Neural cell (in vitro differentiated cells): ENCODE measurements around the gene PRKAG2. TPM values are rescaled to one million over a fixed set of nuclear protein-coding genes. Genes with fewer than 3 reads are reported as not detected.

Source experiments
- H2AFZ ChIP-seq: fragments of 200-600, 300-800 bp; sonication (generic), shearing (Covaris generic); 2 replicates; pipeline ENCODE4 v1.6.0; 2014; ENCODE audit warnings: low read depth, mild to moderate bottlenecking, antibody characterized with exemption, low read length, moderate library complexity
- H3F3A ChIP-seq: fragments of 200-600 bp; shearing (Covaris generic); 2 replicates; pipeline ENCODE4 v1.6.1; 2016; ENCODE audit warnings: mild to moderate bottlenecking, moderate library complexity, mixed read lengths, antibody characterized with exemption, low read length; ENCODE audit not compliant: insufficient read depth, poor library complexity, severe bottlenecking
- H3K27ac ChIP-seq: fragments of 200-600, 300-800 bp; sonication (generic), shearing (Covaris generic); 2 replicates; pipeline ENCODE4 v1.5.1; 2014; ENCODE audit warnings: mild to moderate bottlenecking, low read length, moderate library complexity
- H3K27me3 ChIP-seq: fragments of 300-800, 200-600 bp; sonication (generic), shearing (Covaris generic); 2 replicates; pipeline ENCODE4 v1.6.0; 2014; ENCODE audit warnings: mild to moderate bottlenecking, low read depth, low read length, moderate library complexity; ENCODE audit not compliant: insufficient read depth
- H3K36me3 ChIP-seq: fragments of 300-800, 200-600 bp; sonication (generic), shearing (Covaris generic); 2 replicates; pipeline ENCODE4 v1.5.1; 2014; ENCODE audit warnings: mild to moderate bottlenecking, antibody characterized with exemption, low read length, moderate library complexity; ENCODE audit not compliant: insufficient read depth
- H3K4me2 ChIP-seq: fragments of 300-800, 200-600 bp; sonication (generic), shearing (Covaris generic); 2 replicates; pipeline ENCODE4 v1.6.0; 2014; ENCODE audit warnings: mild to moderate bottlenecking, low read length
- H3K4me3 ChIP-seq: fragments of 300-800, 200-600 bp; sonication (generic), shearing (Covaris generic); 2 replicates; pipeline ENCODE4 v1.5.1; 2014; ENCODE audit warnings: mild to moderate bottlenecking, low read length, moderate library complexity
- H3K79me2 ChIP-seq: fragments of 200-600 bp; shearing (Covaris generic); replicated peaks from 2 replicates; pipeline ENCODE4 v1.6.0; 2014; ENCODE audit warnings: mild to moderate bottlenecking, low read length, moderate library complexity; ENCODE audit not compliant: insufficient read depth
- H3K9ac ChIP-seq: fragments of 300-800, 200-600 bp; sonication (generic), shearing (Covaris generic); 2 replicates; pipeline ENCODE4 v1.6.1; 2016; ENCODE audit warnings: mild to moderate bottlenecking, low read length, mixed read lengths
- H3K9me2 ChIP-seq: fragments of 200-600 bp; shearing (Covaris generic); 2 replicates; pipeline ENCODE4 v1.6.1; 2016; ENCODE audit warnings: mild to moderate bottlenecking, low read length, mixed read lengths; ENCODE audit not compliant: insufficient read depth
- H3K9me3 ChIP-seq: fragments of 200-600, 300-800 bp; sonication (generic), shearing (Covaris generic); 2 replicates; pipeline ENCODE4 v1.6.1; 2016; ENCODE audit warnings: mild to moderate bottlenecking, mixed run types, low read length, moderate library complexity, mixed read lengths
- H4K20me1 ChIP-seq: fragments of 200-600 bp; shearing (Covaris generic); 2 replicates; pipeline ENCODE4 v1.6.1; 2016; ENCODE audit warnings: mild to moderate bottlenecking, mixed run types; ENCODE audit not compliant: insufficient read depth
- EP300 ChIP-seq: fragments of 450-650 bp; conservative IDR thresholded peaks from 2 replicates; pipeline ENCODE4 v1.6.1; 2014; ENCODE audit warnings: antibody characterized with exemption, mild to moderate bottlenecking, moderate library complexity; ENCODE audit not compliant: poor library complexity, severe bottlenecking
- EZH2 ChIP-seq: fragments of 200-600, 300-800 bp; shearing (Covaris generic), sonication (generic); IDR thresholded peaks from 2 replicates; pipeline ENCODE4 v1.6.1; 2014; ENCODE audit warnings: antibody characterized with exemption, low read length, borderline replicate concordance, mild to moderate bottlenecking; ENCODE audit not compliant: insufficient read depth, poor library complexity, severe bottlenecking
- MXI1 ChIP-seq: fragments of 450-650 bp; conservative IDR thresholded peaks from 2 replicates; pipeline ENCODE4 v1.6.1; 2014; ENCODE audit warnings: antibody characterized with exemption, mild to moderate bottlenecking; ENCODE audit not compliant: poor library complexity, severe bottlenecking
- POLR2AphosphoS5 ChIP-seq: IDR thresholded peaks from 2 replicates; pipeline ENCODE4 v1.6.1; 2012
- RAD21 ChIP-seq: fragments of 450-650 bp; conservative IDR thresholded peaks from 2 replicates; pipeline ENCODE4 v1.6.1; 2014; ENCODE audit warnings: antibody characterized with exemption, mild to moderate bottlenecking, moderate library complexity
- REST ChIP-seq: IDR thresholded peaks from 2 replicates; pipeline ENCODE4 v1.6.1; 2012; ENCODE audit warnings: borderline replicate concordance
- SMC3 ChIP-seq: fragments of 450-650 bp; conservative IDR thresholded peaks from 2 replicates; pipeline ENCODE4 v1.6.1; 2014; ENCODE audit warnings: antibody characterized with exemption, mild to moderate bottlenecking, moderate library complexity; ENCODE audit not compliant: poor library complexity
- TAF1 ChIP-seq: IDR thresholded peaks from 2 replicates; pipeline ENCODE4 v1.6.1; 2012; ENCODE audit warnings: low read depth
- polyA plus RNA-seq: library from polyadenylated mRNA; depleted of rRNA; stranded (reverse); fragments of >200 nt; gene quantifications from 2 replicates; pipeline ENCODE4 v1.2.3, GENCODE V29; 2014
- TF ChIP-seq, protein P1 (sequence below): fragments of 450-650 bp; IDR thresholded peaks from 2 replicates; pipeline ENCODE4 v1.5.1; 2014; ENCODE audit warnings: antibody characterized with exemption, mild to moderate bottlenecking, moderate library complexity; ENCODE audit not compliant: poor library complexity, severe bottlenecking

The PRKAG2 gene
- polyA plus RNA-seq, 1 donor from 2014 or later, result 22.9 TPM

DNA sequence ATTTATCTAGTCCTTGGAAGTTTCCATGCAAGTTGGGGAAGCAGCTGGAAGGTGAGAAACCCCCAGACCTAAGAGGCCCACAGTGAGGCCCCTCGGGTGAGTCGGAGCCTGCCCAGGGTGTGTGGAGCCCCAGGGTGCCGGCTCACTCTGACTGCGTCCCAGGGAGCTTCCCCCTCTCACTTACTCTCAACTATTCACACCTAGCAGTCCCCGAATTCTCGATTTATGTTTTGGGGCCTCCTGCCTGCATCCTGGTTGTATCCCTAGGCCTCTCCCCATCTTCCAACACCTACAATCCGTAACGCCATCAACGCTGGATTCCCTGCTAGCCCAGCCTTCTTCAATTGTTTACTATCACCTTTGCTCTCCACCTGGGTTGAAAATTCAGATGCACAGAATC lies 63.9 kb downstream of the PRKAG2 start:
- TF ChIP-seq REST, result no peak
- no peak for TF ChIP-seq EP300
- TF ChIP-seq, protein P1, sequence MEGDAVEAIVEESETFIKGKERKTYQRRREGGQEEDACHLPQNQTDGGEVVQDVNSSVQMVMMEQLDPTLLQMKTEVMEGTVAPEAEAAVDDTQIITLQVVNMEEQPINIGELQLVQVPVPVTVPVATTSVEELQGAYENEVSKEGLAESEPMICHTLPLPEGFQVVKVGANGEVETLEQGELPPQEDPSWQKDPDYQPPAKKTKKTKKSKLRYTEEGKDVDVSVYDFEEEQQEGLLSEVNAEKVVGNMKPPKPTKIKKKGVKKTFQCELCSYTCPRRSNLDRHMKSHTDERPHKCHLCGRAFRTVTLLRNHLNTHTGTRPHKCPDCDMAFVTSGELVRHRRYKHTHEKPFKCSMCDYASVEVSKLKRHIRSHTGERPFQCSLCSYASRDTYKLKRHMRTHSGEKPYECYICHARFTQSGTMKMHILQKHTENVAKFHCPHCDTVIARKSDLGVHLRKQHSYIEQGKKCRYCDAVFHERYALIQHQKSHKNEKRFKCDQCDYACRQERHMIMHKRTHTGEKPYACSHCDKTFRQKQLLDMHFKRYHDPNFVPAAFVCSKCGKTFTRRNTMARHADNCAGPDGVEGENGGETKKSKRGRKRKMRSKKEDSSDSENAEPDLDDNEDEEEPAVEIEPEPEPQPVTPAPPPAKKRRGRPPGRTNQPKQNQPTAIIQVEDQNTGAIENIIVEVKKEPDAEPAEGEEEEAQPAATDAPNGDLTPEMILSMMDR, result no peak
- TF ChIP-seq TAF1, result no peak
- no peak for TF ChIP-seq SMC3
- no peak for TF ChIP-seq RAD21
- no peak for TF ChIP-seq EZH2
- no peak for TF ChIP-seq POLR2AphosphoS5
- TF ChIP-seq MXI1, result no peak
- Histone ChIP-seq H3K4me3 (peak overlapping the region; percentile 65), H4K20me1 (no peaks in the 10 kb centered on the region), H3K9me3 (no peaks in the 10 kb centered on the region), H3F3A (no peaks in the 10 kb centered on the region), H2AFZ (no peak overlapping the region), H3K9me2 (no peaks in the 10 kb centered on the region), H3K79me2 (no peaks in the 10 kb centered on the region), H3K4me2 (no peak overlapping the region), H3K27ac (no peak overlapping the region), H3K27me3 (peaks cover 6% of the 10 kb centered on the region), H3K36me3 (no peaks in the 10 kb centered on the region), H3K9ac (no peak overlapping the region)

DNA sequence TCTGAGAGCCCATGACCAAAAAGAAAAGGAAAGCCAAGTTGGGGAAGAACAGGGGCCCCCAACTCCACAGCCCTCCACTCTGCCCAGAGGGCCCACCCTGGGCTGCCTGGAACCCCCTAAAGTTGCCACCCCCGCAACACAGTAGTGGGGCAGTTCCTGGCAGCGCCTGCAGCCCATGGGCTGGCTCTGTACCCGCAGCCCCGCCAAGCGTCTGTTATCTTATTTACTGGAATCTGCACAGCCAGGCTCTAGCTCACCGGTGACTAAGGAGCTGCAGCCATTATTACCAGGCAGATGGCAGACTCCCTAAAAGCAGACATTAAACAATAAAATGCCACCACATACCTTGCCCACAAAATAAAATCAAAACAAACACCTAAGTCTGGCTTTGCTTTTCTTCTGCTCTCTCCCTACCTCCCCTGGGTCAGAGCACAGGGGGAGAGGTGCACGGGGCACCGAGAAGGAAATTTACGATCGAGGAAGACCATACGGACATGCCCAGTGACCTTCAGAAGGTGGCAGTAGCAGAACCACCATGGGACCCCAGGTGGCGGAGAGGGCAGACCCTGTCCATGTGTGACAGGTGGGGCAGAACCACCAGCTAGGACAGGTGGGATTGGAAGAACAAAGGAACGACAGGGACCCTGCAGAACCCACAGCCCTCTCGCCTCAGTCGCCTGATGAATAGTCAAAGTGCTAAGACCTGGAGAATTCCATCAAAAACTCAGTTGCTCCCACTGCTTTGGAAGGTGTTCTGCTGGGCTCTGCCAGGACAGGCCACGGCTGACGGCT lies 66.3 kb downstream of the PRKAG2 start:
- Histone ChIP-seq H4K20me1 (no peaks in the 10 kb centered on the region), H2AFZ (no peak overlapping the region), H3K27ac (no peak overlapping the region), H3K4me3 (no peak overlapping the region), H3K79me2 (no peaks in the 10 kb centered on the region), H3K36me3 (no peaks in the 10 kb centered on the region), H3K27me3 (peaks cover under 1% of the 10 kb centered on the region), H3K9me2 (no peaks in the 10 kb centered on the region), H3K4me2 (no peak overlapping the region), H3F3A (no peaks in the 10 kb centered on the region), H3K9me3 (no peaks in the 10 kb centered on the region), H3K9ac (no peak overlapping the region)
- TF ChIP-seq SMC3 (no peak), POLR2AphosphoS5 (no peak), EZH2 (no peak), TAF1 (no peak), MXI1 (no peak), EP300 (no peak), REST (no peak), RAD21 (no peak)
- TF ChIP-seq, protein P1, result no peak
